HuH-7 (cell line): ENCODE data around the gene CRHR2.

Experiments used
- DNase-seq: peaks from one replicate; pipeline ENCODE4 v3.0.0; 2011; ENCODE audit warnings: low spot score

Gene CRHR2

DNA sequence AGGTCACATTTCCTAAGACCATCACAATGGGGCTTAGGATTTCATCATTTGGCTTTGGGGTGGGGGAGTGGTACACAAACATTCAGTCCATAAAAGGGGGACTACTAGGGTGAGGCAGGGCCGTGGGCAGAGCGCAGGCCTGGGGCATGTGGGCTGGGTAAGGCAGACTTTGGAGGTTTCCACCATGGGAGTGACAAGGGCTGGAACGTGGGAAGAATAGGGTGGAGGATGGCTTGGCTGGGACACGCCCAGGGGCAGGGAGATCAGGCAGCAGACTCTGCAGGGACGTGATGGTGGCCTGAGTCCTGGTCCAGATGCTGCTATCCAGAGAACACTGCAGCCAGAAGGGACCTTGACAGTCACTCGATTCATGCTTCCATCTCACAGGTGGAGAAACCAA lies 24.7 kb upstream of the CRHR2 start:
- DNase-seq: no peak

DNA sequence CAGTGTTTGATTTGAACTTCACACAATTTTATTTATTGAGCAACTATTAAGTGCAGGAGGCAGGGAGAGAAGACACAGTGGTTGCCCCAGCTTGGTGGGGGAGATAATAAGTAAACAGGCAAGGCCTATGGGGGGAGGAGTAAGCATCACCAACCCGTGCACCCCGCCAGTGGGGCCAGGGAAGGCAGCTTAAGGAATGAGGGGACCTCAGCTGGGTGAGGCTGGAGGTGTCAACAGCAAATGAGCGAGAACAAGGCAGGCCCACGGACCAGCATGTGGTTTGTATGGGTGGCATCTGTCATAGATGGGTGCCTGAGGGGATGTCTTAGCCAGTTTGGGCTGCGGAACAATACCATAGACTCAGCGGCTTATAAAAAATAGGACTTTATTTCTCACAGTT lies 24.1 kb upstream of the CRHR2 start:
- DNase-seq: no peak

DNA sequence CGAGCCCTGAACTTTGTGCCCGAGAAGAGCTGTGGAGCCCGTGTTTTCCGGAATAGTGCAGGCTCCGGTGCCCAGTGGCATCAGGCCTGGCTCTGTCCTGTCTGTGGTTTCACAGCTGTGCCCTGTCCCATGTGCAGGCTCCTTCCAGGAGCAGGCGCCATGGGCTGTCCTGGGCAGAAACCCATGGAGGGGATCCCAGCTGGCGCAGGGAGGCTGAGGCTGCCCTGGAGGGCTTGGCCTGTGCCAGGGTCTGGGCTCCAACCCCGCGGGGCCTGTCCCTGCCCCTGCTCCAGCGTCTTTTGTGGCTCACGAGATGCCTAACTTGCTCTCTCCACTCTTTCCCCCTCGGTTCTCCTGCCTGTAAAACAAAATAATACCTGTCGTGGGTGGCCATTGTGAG lies 23.3 kb upstream of the CRHR2 start:
- no peak for DNase-seq

DNA sequence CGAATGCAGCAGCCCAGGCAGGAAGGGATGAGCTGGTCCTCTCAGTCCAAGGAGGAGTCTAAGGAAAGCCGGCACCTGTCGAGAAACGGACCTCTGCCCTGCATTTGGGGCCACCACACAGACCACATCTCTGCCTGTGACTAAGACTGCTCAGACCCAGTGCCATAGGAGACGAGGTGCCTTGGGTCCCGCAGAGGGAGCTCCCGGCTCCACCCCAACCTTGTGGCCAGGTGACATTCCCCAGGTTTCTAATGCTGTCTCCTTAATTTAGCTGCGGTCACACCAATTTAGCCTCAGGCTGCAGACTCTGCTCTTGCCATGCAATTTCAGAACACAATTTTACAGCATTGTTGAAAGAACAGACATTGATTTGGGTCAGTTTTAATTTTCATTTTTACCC lies 22.8 kb upstream of the CRHR2 start:
- DNase-seq: no peak

DNA sequence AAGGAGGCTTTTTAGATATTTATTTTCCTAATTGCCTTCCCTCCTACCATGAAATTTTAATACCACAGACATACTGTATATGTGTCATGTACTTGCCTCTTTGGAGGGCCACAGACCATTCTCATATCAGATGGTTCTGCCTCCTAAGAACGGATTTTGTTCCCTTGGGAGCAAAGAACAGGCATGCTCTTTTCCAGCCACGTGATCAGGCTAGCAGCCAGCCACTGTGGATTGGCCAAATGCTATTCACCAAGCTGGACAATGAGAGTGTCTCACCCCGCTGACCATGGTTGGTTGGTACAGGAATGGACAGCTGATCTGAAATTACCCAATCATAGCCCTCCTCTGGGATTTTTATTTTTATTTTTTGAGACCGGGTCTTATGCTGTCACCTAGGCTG lies 21.5 kb upstream of the CRHR2 start:
- DNase-seq: no peak

DNA sequence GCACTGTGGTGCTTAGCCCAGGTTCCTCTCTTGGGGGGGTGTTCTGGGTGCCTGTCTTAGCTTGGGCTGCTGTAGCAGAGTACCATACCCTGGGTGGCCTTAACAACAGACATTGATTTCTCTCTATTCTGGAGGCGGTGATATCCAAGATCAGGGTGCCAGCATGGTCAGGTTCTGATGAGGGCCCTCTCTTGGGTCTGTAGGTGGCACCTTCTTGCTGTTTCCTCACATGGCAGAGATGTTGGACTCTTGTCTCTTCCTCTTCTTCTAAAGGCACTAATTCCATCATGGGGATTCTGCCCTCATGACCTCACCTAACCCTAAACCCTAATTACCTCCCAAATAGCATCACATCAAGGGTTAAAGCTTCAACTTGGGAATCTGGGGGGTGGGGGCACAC lies 19.9 kb upstream of the CRHR2 start:
- DNase-seq: no peak

DNA sequence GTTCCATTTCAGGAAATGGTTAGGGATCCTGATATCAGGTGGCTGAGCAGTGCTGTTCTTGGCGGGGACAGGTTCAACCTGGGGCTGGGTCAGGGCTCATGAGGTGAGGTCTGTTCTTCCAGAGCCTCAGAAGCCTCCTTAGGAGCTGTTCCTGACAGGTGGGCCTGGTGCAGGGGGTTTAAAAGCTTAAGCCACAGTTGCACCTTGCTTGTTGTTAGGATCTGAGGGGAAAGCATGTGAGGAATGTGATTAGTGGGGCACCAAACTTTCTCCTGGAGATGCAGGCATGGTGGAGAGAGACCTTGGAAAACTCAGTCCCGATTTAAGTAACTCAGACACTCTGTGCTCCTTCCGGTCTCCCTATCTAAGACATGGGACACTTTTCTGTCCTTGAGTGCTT lies 18.7 kb upstream of the CRHR2 start:
- DNase-seq: no peak

DNA sequence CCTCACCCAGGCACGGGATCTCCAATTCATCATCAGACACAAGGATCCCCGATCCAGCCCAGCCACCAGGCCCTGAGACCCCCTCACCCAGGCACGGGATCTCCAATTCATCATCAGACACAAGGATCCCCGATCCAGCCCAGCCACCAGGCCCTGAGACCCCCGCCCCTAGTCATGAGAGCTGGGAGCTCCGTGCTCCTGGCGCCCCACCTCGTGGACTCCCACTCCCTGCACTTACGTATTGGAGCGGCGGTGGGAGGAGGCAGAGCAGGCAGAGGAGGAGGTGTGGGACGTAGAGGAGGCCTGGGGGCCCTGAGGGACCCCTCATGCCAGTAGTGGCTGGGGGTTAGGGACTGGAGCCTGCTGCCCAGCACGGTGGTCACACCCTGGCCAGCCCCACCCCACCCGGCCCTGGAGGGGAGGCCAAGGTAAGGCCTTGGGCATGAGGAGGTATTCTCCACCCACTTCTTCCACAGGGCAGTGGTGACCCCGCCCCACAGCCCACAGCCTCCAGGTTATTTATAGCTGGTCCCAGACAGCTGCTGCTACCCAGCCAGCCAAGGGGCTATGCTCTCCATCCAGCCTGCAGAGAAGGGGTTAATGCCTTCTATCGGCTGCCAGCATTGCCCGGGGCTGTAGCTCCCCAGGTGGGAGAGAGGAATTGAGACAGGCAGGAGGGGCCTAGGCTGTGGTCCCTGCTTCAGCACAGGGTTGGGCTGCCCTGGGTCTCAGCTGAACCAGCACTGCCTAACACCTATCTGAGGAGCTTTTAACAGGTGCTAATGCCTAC lies 17.6 kb upstream of the CRHR2 start:
- DNase-seq: no peak

DNA sequence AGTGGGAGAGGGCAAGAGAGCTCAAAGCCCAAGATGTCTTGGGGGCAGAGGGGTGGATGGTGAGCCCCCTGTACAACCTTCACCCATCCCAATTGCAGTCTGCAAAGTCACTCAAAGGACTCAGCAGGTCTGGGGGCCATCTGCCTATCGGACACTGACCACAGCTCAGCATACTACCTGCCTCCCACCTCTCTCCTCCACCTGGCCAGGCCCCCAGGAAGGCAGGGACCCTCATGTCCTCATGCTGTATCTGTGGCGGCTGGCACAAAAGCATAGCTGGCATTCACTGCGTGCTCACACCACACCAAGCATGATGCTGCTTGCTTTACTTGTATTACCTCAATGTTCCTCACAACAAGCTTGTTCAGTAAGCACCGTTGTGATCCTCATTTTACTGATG lies 16.2 kb upstream of the CRHR2 start:
- no peak for DNase-seq

DNA sequence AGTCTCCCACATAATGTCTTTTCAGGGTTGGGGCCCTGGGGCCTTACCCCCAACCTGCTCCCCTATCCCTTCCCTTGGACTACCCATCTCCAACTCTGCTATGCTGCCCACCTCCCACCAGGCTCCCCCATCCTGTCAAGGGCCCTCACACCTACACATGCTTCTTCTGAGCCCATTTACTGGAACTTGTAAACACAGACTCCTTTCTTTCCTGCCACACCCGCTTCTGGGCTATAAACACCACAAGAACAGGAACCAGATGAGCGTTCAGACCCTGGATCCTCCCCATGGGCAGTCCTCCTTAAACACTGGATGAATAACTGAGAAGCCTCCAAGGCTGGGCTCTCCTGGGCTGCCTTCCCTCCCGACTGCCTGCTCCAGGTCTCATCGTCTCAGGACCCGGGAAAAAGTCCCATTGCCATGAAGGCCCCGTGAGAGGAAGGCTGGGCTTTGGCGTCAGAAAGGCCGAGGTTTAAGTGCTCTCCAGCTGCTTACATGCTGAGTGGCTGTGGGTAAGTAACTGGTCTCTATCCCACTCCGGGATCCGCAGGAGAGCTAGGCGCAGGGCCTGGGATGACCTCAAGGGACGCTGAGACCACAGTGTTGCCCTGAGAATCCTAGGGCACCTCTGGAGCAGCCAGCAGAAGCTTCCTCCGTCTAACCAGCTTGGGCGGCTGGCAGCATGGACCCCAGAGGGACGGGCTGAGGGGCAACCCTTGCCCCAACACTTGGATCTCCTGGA lies 15.6 kb upstream of the CRHR2 start:
- DNase-seq: no peak

DNA sequence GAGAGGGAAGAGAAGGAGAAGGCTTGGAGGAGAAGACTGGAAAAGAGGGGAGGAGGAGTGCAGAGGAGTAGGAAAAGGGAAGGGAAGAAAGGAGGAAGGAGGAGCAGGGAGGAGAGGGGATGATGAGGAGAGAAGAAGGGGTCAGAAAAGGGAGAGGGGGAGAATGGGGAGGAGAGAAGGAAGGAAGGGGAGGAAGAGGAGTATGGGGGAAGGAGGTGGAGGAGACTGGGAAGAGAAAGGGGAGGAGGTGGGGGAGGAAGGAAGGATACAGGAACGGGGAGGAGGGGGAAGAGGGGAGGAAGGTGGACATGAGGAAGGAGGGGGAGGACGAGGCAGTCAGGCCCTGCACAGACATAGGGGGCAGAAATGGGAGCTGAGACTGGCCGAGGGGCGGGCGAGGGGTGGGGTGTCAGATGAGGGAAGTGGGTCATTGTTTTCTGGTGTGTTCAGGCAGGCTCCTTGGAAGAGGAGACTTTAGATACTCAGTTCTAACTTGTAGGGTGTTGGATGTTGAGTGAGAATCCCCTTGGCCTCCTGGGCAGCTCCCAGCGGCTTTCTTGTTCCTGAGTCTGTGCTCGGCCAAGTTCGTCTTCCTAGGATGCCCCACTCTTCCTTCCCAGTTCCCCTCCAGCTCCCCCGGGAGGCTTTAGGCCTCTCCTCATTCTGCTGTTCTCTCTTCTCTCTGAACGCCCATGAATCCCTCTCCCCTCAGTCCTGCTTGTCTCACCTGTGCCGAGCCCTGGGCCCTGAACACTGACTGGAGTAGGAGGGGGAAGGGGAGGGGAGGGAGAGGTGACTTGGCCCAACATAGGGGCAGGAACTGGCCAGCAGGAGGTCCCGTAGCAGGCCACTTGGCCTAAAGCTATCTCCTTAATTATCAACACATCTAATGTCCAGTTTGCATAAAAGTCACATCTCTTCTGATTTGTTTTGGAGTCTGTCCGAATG lies 12.8 kb upstream of the CRHR2 start:
- no peak for DNase-seq

DNA sequence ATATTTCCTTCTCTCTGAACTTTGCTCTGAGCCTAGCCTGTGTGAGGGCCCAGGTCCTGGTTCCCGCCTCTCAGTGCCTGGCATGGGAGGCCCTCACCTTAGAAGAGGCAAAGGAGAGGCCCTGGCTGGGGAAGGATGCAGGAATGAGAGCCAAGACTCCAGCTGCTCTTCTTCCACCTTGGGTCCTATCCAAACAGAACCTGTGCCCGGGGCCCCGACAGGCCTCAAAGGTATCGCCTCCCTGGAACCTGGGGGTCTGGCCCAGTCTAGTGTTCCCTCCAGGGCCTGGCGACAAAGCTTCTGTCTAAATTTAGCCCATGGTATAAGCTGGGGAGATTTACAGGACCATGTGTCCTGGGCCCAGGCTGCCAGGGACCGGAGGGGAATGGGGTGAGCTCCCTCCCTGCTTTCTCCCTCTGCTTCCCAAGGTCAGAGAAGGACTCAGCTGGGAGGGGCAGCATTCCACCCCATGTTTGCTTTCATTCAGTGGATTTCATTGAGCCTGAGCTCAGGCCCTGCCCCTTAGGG lies 12.0 kb upstream of the CRHR2 start:
- DNase-seq: peak; percentile 32

DNA sequence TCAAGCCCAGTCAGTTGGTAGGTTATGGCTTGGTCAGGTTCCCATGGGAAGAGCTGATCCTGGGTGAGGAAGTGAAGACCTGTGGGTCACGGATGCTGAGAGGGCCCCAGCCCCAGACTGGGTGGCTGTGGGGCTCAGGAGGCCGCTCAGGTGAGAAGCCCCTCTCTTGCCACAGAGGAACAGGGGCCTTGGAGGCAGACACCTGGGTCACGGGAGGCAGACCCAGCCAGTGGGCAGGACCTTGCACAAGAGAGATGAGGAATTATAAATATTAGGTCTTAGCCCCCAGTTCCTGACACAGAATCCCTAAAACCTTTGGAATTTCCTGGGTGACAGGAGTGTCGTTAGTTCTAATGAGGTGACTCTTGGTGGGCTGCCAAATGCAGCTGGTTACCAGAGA lies 10.6 kb upstream of the CRHR2 start:
- no peak for DNase-seq

DNA sequence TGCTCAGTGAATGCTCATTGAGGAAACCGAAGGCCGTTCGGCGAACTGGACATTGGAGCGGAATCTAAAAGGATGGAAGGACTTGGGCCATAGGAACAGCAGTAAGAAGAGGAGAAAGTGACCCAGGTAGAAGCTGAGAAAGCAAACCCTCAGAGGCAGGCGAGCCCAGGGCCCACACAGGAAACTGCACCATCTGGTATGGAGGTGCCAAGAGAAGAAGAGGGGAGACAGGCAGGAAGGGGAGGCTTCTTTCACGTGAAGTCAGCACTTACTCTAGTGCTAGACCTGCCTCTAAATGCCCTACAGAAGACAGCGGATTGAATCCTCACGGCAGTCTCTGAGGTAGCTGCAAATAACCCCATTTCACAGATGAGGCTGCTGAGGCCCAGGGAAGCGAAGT lies 10.2 kb upstream of the CRHR2 start:
- no peak for DNase-seq

DNA sequence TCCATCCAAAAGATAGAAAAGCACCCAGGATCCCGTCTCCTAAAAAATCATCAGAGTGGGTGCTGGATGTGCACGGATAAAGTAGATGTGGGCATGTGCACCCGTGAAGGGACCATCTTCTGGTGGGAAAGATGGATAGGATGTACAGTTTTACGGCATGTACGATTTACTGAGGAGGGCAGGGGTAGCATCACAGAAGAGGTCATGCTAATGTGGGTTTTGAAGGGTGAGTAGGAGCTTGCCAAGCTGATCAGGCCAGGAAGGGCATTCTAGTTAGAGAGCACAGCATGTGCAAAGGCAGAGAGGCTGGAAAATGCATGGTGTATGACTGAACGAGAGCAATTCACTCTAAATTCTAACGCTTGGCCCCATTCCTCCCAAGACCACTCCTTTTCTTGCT lies 7.8 kb upstream of the CRHR2 start:
- no peak for DNase-seq

DNA sequence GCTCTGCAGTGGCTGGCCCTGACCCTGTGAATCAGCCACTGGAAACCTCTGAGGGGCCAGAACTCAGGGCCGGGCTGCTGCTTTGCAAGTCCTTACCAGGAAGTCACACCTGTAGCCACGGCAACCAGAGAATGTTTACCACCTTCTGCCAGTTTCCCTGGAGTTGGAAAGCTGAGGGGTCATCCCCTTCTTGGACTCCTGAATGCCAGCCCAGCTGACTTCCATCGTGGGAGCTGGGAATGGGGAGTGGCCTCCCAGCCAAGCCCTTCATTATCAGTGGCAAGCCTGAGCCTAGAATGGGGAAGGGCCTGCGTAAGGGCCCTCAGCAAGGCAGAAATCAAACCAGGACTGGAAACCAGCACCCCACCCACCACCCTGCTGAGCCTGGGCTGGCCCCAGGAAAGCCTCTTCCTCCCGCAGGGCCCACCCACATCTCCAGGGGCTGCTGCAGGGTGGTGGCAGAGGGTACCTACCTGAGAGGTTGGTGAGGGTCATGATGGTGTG lies 6.5 kb upstream of the CRHR2 start:
- no peak for DNase-seq

DNA sequence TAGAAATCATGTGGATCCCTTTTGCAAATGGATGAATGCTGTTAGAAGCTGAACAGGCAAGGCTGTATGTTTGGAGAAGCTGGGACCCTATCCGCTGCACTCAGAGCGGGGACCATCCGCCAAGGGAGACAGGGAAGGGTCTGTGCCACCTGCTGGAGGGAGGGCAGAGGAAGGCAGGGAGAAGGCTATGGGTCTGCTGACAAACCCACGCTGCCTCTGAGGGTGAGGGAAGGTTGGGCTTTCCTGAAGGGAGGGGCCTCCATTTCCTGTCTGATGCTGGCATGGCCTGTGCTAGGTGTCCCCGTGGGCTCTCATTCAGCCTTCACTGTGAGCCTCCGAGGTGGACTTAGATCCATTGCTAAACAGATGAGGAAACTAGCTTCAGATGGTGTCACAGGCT lies 5.3 kb upstream of the CRHR2 start:
- DNase-seq: no peak

DNA sequence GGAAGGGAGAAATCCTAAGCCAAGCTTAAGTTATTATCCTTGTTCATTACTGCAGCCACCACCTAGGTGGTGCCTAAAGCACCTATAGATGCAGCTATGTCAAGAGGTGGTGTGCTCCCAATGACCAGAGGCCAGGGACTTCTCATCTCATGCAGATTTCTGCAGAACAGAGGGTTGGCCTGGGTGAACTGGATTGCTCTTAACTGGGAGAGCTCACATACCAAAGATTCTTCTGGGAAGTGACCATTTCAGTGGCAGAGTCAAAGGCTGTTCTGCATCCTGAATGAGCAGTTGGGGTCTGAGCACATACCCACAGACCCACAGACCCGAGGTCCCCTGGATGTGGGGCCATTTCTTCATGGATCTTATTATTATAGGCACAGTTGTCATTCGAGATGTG lies 2.1 kb upstream of the CRHR2 start:
- no peak for DNase-seq

DNA sequence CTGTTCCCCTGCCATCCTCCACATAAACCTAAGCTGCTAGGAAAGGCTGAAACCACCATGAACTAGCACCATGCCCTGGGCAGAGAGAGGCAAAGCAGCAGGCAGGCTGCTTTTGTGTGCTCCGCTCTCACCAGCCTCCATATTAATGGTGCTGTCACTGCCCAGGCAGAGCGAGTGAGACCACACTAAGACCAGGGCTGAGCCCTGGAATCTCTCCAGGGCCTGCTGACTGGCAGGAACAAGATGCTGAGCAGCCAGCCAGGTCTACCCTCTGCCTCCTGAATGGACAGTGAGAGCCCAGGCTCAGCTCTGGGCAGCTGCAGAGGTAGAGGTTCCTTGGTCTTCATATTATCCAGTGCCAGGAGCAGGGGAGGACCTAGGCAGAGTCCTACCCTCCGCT lies 1.6 kb upstream of the CRHR2 start:
- DNase-seq: no peak

DNA sequence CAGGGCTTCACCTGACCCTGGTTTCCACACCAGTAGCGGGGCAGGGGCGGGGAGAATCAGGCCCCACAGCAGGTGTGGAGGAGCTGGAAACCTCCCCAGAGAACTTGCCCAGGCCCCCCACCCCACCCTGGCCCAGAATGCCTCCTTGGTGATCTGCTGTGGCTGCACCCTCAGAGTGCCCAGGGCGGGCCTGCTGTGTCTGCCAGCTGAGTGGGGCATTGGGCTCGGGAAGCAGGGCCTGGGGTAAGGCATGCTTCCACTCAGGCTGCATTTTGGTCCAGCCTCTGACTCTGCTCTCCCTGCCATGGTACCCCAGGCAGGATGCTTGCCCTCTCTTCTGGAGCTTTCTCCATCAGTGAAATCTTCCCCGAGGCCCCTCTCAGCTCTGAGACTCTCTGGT lies 1.1 kb upstream of the CRHR2 start:
- no peak for DNase-seq

DNA sequence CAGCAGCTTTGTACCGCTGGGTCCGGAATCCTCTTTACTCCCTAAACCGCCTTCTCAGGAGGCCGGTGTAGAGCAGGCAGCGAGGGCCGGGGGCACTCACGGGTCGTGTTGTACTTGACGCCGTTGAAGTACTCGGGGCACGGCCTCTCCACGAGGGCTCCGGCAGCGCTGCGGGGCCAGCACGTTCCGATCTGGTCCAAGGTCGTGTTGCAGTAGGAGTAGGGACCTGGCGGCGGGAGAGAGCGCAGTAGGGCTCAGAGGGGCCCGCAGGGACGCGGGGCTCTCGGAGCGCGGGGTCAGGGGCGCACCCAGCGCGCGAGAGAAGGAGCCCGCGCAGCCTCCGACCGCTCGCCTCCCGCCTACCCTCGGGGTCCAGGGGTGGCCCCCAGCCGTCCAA lies 443 bp downstream of the CRHR2 start:
- no peak for DNase-seq

DNA sequence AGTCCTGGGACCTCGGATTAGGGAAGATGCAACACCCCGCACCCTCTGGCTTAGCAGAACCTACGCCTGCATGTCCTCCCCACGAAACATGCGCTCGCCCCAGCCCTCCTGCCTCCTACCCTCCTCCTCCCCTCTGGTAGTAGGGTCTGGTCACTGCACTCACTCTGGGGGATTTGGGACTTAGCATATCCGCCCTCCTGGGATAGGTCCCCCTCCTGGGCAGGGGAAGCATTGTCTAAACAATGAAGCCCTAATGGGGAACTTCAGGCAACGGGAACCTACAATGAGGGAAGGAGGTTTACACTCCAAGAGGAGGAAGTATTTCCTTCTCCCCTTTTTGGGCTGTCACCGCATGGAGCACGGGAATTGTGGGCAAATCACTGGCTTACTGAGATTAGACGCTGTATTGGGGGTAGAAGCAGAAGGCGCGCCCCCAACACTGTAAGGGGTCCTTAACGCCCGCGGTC lies 892 bp downstream of the CRHR2 start:
- no peak for DNase-seq
